ENCODE data around the gene SLC7A4.
"Not testable (repeated sequence)": the region's sequence is repeated elsewhere in the genome, so short reads cannot be mapped to it uniquely, and the experiment has no call there.

The SLC7A4 gene, protein sequence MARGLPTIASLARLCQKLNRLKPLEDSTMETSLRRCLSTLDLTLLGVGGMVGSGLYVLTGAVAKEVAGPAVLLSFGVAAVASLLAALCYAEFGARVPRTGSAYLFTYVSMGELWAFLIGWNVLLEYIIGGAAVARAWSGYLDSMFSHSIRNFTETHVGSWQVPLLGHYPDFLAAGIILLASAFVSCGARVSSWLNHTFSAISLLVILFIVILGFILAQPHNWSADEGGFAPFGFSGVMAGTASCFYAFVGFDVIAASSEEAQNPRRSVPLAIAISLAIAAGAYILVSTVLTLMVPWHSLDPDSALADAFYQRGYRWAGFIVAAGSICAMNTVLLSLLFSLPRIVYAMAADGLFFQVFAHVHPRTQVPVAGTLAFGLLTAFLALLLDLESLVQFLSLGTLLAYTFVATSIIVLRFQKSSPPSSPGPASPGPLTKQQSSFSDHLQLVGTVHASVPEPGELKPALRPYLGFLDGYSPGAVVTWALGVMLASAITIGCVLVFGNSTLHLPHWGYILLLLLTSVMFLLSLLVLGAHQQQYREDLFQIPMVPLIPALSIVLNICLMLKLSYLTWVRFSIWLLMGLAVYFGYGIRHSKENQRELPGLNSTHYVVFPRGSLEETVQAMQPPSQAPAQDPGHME

DNA sequence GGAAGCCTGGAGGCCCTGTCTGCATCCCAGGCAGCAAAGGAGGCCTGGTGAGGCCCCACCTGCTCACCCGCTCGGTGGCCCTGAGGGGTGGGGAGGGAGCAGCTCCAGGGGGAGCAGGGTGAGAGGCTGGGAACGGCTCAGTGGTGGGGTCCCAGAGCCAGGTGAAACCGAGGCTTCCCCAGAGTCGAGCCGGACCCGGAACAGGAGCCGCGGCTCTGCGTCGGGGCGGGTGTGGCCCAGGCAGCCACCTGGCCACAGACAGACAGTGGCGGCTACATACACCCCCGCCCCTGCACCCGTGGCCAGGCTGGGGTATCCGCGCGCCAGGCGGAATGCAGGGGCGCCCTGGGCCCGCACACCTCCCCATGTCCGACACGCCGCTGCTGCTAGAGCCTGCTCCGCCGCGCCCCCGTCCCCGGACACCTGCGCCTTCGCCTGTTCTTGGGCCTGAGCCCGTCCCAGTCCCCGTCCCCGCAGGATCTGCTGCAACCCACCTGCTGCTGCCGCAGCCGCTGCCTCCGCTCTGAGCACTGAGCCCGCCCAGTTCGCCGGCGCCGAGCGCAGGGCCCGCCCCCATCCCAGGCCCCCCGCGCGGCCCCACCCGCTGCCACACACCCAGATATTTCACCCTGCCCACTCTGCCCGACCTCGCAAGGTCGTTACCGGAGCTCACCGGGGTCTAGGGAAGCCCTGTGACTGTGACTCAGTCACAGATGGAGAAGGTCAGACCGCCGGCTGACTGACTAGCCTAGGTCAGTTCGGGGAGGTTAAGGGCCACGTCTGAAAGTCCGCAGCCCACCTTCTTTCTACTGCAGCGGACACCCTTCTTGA, at the start of gene SLC7A4:
TSS of gene SLC7A4 (minus strand) at position 525 of the 831 bp plus-strand sequence. CDS start 749 bp downstream, outside the sequence.
- no peak for DNase-seq

DNA sequence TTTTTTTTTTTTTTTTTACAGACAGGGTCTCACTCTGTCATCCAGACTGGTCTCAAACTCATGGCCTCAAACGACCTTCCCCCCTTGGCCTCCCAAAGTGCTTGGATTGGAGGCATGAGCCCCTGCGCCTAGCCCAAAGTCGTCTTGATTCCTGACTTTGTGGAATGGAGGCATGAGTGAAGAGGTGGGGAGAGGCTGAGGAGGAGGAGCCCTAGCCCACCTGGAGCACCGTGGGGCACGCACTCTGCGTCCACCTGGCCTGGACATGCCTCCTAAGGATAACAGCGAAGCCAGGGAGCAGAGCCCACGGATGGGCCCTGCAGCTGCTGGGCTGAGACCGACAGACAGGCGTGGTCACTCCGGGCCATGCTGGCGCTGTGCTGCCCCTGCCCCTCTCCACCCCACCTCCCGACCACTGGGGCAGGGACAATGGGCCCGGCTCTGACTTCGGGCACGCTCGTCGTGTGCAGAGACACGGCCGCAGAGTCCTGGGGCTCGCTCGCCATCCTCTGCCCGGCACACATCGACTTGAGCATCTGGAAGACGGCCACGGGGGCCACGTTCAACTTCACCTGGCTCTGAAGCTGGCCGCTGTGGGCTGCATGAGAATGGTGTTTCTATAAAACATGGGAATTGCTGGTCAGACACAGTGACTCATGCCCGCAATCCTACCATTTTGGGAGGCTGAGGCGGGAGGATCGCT, 48.2 kb upstream of the SLC7A4 start:
- DNase-seq = no peak

DNA sequence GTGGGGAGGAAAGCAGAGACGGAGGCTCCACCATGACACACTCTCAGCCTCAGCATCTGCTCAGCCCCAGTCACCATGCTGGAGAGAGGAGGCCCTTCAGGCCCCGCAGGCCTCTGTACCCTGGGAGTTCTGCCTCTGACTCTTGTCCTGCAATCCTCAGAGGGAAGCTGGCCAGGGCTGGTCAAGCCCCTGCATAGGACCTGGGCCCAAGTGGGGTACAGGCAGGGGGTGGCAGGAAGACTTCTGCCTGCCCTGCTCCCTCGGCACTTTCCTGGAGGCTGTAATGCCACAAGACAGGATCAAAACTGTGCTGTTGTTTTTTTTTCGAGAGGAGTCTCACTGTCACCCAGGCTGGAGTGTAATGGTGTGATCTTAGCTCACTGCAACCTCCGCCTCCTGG, 47.1 kb upstream of the SLC7A4 start:
- DNase-seq = no peak

GRCh38 chr22:21078916-21079315, 46.6 kb upstream of the SLC7A4 start:
- DNase-seq = no peak

DNA sequence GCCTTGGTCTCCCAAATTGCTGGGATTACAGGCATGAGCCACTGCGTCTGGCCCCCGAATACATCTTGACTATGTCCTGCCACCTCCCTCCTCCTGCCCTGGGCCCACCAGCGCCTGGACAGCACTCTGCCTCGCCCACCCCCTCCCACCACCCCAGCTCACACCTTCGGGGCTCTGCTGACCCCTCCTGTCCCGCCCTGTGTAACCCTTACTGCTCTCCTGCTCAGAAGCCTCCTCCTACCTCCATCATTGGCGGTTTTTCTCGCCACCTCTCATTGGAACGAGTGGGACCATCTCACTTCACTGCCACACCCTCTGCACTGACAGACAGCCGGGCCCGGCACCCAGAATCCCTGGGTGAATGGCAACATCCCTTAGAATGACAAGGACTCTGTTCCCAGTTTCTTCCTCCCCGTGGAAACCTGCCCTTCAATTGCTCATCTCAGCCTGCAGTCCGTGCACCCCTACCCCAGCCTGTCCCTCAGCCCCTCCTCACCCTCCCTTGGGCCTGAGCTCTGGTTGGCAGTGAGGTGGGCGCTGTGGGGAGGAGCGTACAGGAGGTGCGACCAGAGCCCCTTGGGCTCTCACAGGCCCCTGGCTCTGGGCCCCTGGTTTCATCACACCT, 45.6 kb upstream of the SLC7A4 start:
- DNase-seq = no peak

- no peak for DNase-seq
These were observed 44.7 kb upstream of the SLC7A4 start for GRCh38 chr22:21076912-21077625.

GRCh38 chr22:21075516-21076138, 43.3 kb upstream of the SLC7A4 start:
- DNase-seq = no peak

DNA sequence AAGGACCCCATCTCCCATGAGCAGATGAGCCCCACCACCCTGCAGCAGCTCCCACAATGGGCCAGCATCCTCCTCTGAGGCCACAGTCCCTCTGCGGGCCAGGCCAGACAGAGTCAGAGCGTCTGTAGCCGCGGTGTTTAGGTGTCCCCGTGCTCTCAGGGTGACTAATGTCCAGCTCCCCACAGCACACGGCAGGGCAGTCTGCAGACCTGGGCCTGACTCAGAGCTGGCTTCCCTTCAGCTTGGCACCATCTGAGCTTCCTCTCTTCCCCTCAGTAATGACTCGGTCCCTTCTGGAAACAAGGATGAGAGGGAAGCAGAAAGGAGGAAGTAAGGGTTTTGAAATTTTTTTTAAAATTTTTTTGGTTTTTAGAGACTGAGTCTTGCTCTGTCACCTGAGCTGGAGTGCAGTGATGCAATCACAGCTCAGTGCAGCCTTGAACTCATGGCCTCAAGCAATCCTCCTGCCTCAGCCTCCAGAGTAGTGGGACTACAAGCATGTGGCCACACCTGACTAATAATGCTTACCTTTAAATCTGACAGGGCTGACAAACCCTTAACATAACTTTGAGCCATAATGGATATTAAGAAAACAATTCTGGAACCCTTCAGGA, 41.8 kb upstream of the SLC7A4 start:
- no peak for DNase-seq

DNA sequence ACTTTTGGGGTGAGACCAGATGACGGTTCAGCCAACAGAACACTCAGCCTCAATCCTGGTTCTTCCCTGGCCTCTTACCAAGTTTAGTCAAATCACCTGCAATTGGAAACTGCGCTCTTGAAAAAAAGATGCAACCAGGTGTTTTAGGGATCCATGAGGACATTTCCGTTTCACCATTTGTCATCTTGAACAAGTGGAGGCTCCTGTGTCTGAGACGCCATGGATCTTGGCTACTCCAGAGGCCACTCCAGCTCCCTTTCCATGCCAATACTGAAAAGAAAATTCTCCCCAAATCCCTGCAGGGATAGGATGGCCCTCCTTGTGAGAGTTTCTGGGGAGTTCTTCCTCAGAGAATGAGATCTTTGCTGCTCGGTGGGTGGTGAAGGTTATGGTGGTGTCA, 41.1 kb upstream of the SLC7A4 start:
- no peak for DNase-seq

- DNase-seq = no peak
These were observed 40.7 kb upstream of the SLC7A4 start for GRCh38 chr22:21073023-21073422.

GRCh38 chr22:21071796-21072195, 39.4 kb upstream of the SLC7A4 start:
- DNase-seq = not testable (repeated sequence)

GRCh38 chr22:21070690-21071615, 38.6 kb upstream of the SLC7A4 start:
- no peak for DNase-seq

DNA sequence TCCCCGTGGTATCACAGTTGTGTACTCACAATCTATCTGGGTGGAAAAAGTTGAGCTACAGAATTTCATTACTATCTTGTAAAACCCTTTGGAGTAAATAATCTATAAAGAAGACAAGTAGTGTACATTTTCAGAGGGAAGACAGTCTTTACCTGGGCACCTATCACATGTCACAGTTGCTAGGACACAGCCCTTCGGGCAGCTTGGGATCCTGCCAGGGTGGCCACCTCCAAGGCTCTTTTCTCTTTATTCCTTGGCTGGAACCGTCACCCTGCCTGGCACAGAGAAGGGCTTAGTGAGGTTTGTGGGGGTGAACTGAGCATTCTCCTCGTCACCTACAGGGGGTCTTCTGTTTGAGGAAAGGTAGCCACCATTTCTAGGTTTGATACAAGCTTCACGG, 37.0 kb upstream of the SLC7A4 start:
- DNase-seq = no peak

DNA sequence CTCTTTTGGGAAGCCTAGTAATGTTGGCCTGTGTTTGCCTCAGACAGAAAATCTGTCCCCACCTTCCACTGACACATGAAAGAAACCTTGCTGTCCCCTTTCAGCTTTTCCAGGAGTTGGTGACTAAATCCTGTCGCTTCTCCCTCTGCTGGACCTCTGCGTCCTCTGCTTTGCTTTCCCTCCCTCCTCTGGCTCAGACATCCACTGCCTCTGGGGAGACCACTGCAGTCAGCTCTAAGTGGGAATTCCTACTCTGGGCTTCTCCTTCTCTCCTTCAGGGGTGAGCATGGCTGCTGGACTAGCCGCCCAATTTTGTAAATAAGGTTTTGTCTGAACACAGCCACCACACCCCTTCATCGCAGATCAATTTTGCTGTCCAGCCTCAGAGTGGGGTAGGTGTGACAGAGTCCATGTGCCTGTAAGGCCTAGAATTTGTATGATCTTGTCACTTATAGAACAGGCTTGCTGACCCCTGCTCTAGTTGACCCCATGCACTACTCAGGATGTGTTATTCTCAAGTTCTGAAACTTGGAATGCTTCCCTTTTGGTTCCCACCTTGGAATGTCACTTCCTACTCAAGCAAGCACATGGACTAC, 36.4 kb upstream of the SLC7A4 start:
- DNase-seq = no peak

- no peak for DNase-seq
These were observed 35.7 kb upstream of the SLC7A4 start for GRCh38 chr22:21067901-21068680.

GRCh38 chr22:21067075-21067900, 34.9 kb upstream of the SLC7A4 start:
- no peak for DNase-seq

Data from DMS79 (cell line).